Stomach smooth muscle (tissue), 2 donors: Measurements from ENCODE around the gene SLC24A1.

Experiments used
- H3K27ac ChIP-seq: one replicate; pipeline ENCODE4 v1.7.0; 2013; ENCODE audit warnings: mild to moderate bottlenecking, low read length, inconsistent platforms
- H3K27me3 ChIP-seq, 2 donors: one replicate each; pipeline ENCODE4 v1.7.0; 2013; ENCODE audit warnings: low read length in 2 of 2; ENCODE audit not compliant: insufficient read depth in 2 of 2, control insufficient read depth in 1 of 2
- H3K36me3 ChIP-seq, 2 donors: one replicate each; pipeline ENCODE4 v1.7.0; 2013; ENCODE audit warnings: low read length in 2 of 2; ENCODE audit not compliant: control insufficient read depth in 2 of 2, insufficient read depth in 2 of 2
- H3K4me1 ChIP-seq: one replicate; pipeline ENCODE4 v1.7.0; 2013; ENCODE audit warnings: low read length; ENCODE audit not compliant: control insufficient read depth, insufficient read depth
- H3K4me3 ChIP-seq, 2 donors: one replicate each; pipeline ENCODE4 v1.7.0; 2013; ENCODE audit warnings: low read length in 2 of 2
- H3K9ac ChIP-seq, 2 donors: one replicate each; pipeline ENCODE4 v1.7.0; 2013; ENCODE audit warnings: low read length in 2 of 2, mild to moderate bottlenecking in 1 of 2
- H3K9me3 ChIP-seq, 2 donors: one replicate each; pipeline ENCODE4 v1.7.0; 2013; ENCODE audit warnings: low read length in 2 of 2; ENCODE audit not compliant: control insufficient read depth in 2 of 2
- donor health status: healthy.
- donor health status: Pancreatic carcinoma.

The SLC24A1 gene

DNA sequence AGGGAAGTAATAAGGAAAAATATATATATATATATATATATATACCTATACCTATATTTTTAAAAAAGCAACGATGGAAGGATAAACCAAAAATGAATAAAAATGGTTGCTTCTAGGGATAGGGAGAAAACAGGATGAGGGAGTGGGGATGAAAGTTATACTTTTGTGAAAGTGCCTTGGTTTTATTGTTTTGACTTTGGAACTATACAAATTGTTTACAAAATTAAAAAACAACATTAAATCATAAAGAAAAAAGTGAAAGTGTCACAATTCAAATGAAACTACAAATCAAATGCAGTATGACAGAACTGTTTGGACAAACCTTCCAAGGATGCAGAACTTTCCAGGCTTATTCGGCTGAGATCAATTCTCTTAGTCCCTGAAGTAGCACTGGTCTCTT lies 54.4 kb downstream of the SLC24A1 start:
- H3K27ac ChIP-seq: no peak overlapping the region
- no peak overlapping the region for H3K4me3 ChIP-seq
- no peak overlapping the region for H3K9ac ChIP-seq
- H3K36me3 ChIP-seq: peaks cover 8 to 12% of the 10 kb centered on the region in 2 donors
- H3K9me3 ChIP-seq: no peaks in the 10 kb centered on the region
- H3K27me3 ChIP-seq: no peaks in the 10 kb centered on the region
- H3K4me1 ChIP-seq: no peaks in the 10 kb centered on the region

DNA sequence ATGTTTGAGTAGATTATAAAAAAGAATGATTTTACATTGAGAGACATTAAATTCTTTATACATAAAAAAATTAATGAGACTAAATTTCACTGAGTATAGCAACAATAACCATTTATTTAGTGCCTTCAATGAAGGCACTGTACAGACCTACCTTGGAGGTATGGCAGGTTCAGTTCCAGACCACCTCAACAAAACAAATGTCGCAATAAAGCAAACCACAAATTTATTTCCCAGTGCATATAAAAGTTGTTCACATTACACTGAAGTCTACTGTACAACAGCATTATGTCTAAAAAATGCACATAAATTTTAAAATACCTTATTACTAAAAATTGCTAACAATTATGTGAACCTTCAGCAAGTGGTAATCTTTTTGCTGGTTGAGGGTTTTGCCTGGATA lies 58.8 kb downstream of the SLC24A1 start:
- Histone ChIP-seq H3K4me1 (no peaks in the 10 kb centered on the region), H3K27ac (no peak overlapping the region), H3K9me3 (no peaks in the 10 kb centered on the region), H3K36me3 (no peaks in the 10 kb centered on the region), H3K4me3 (no peak overlapping the region), H3K9ac (no peak overlapping the region), H3K27me3 (no peaks in the 10 kb centered on the region)

DNA sequence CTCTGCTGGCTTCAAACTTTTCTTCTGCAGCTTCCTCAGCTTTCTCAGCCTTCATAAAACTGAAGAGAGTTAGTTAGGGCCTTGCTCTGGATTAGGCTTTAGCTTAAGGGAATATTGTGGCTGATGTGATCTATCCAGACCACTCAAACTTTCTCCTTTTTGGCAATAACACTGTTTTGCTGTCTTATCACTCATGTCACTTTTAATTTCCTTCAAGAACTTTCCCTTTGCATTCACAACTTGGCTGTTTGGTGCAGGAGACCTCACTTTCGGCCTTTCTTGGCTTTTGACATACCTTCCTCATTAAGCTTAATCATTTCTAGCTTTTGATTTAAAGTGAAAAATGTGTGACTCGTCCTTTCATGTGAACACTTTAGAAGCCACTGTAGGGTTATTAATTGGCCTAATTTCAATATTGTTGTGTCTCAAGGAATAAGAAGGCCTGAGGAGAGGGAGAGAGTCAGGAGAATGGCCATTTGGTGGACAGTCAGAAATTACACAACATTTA lies 60.7 kb downstream of the SLC24A1 start:
- no peak overlapping the region for H3K9ac ChIP-seq
- no peaks in the 10 kb centered on the region for H3K27me3 ChIP-seq
- no peaks in the 10 kb centered on the region for H3K4me1 ChIP-seq
- no peaks in the 10 kb centered on the region for H3K9me3 ChIP-seq
- H3K36me3 ChIP-seq: no peaks in the 10 kb centered on the region
- no peak overlapping the region for H3K4me3 ChIP-seq
- no peak overlapping the region for H3K27ac ChIP-seq

DNA sequence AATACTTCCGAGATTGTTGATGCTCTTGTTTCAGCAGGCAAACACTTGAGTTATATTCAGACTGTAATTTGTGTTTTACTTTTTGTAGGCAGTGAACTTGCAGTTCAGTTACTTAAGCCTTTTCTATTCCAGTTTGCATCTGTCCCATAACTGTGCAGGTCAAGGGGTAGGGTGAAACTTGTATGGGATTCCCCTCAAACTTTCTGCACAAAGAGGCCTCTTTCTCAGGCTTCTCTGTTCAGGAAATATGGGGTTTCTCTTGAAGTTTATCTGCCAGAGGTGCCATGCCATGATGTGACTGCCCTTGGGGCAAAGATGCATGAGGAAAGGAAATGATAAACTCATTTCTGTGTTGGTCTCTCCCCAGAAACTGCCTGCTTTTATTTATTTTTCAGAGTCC lies 66.7 kb downstream of the SLC24A1 start:
- H3K9me3 ChIP-seq: no peaks in the 10 kb centered on the region

DNA sequence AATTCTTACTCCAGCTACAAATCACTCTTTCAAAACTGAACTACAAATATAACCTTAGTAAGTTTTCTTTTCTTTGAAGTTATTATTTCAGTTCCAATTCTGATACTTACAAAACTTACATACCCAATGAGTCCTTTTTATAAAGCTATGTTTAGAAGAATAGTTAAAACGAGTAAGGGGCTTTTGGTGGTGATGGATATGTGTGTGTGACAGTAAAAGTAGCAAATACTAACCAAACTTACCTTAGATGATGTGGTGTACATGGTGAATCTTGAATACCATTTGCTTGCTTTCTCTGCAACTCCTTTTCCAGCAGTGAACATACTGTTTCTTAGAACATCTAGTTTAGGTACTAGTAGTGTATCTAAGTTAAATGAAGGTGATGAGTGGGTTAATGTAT lies 68.4 kb downstream of the SLC24A1 start:
- Histone ChIP-seq H3K9me3 (no peaks in the 10 kb centered on the region), H3K9ac (no peak overlapping the region), H3K4me3 (no peak overlapping the region), H3K27ac (no peak overlapping the region), H3K4me1 (no peaks in the 10 kb centered on the region), H3K27me3 (no peaks in the 10 kb centered on the region), H3K36me3 (peaks cover 9 to 22% of the 10 kb centered on the region in 2 donors)

More for the DNA sequence above, 66.7 kb downstream of the SLC24A1 start:
- Histone ChIP-seq H3K9ac (no peak overlapping the region), H3K4me3 (no peak overlapping the region), H3K27me3 (no peaks in the 10 kb centered on the region), H3K27ac (no peak overlapping the region), H3K36me3 (peaks cover 9 to 22% of the 10 kb centered on the region in 2 donors), H3K4me1 (no peaks in the 10 kb centered on the region)

DNA sequence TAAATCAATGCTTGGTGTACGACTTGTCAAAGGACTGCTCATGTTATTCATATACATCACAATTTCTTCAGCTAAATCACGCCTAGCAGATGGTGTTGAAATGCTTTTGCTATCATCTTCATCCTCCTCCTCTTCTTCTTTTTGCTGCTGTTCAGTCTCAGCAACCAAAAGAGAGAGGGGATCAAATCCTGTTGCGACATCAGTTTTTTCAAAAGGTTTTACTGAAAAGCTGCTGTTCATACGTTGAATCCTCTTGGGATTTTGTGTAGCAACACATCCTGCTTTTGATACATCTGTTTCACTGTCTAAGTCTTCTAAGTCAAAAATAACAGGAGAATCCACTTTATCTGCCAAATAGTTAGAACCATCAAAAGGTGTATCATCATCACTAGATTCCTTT lies 69.0 kb downstream of the SLC24A1 start:
- no peaks in the 10 kb centered on the region for H3K4me1 ChIP-seq
- H3K4me3 ChIP-seq: no peak overlapping the region
- H3K36me3 ChIP-seq: peaks cover 9 to 22% of the 10 kb centered on the region in 2 donors
- H3K9ac ChIP-seq: no peak overlapping the region
- H3K9me3 ChIP-seq: no peaks in the 10 kb centered on the region
- no peak overlapping the region for H3K27ac ChIP-seq
- no peaks in the 10 kb centered on the region for H3K27me3 ChIP-seq

DNA sequence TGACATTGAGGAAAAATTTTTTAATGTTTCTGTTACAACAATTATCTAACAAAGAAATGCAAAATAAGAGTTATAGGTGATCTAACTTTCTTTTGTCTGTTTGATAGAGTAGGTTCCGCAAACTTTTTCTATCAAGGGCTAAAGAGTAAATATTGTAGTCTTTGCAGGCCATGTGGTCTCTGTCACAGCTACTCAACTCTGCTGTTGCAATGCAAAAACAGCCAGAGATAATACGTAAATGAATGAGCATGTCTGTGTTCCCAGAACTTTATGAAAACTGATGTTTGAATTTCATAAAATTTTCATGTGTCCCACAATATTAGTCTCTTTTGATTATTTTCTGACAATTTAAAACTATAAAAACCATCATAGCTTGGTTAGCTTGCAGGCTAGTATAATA lies 73.3 kb downstream of the SLC24A1 start:
- no peaks in the 10 kb centered on the region for H3K4me1 ChIP-seq
- H3K9ac ChIP-seq: no peak overlapping the region
- no peaks in the 10 kb centered on the region for H3K9me3 ChIP-seq
- peak overlapping the region; percentile 42 for H3K27ac ChIP-seq
- H3K27me3 ChIP-seq: no peaks in the 10 kb centered on the region
- peaks cover 7 to 17% of the 10 kb centered on the region in 2 donors for H3K36me3 ChIP-seq
- no peak overlapping the region for H3K4me3 ChIP-seq
